Stimulated activated CD4-positive, alpha-beta T cell treated with anti-CD3 and anti-CD28 coated beads, Interleukin-2, amount 100 ng/mL, for 24 hours (primary cell): ENCODE data around the gene SLTM.
A peak's percentile ranks its signal among the peaks of the same experiment; 100 is the strongest.
"Not testable (repeated sequence)": the region's sequence is repeated elsewhere in the genome, so short reads cannot be mapped to it uniquely, and the experiment has no call there.

ENCODE experiments used
- DNase-seq, 2 donors: peaks; one replicate each; pipeline ENCODE4 v3.0.0-alpha.2; 2020

SLTM gene

DNA sequence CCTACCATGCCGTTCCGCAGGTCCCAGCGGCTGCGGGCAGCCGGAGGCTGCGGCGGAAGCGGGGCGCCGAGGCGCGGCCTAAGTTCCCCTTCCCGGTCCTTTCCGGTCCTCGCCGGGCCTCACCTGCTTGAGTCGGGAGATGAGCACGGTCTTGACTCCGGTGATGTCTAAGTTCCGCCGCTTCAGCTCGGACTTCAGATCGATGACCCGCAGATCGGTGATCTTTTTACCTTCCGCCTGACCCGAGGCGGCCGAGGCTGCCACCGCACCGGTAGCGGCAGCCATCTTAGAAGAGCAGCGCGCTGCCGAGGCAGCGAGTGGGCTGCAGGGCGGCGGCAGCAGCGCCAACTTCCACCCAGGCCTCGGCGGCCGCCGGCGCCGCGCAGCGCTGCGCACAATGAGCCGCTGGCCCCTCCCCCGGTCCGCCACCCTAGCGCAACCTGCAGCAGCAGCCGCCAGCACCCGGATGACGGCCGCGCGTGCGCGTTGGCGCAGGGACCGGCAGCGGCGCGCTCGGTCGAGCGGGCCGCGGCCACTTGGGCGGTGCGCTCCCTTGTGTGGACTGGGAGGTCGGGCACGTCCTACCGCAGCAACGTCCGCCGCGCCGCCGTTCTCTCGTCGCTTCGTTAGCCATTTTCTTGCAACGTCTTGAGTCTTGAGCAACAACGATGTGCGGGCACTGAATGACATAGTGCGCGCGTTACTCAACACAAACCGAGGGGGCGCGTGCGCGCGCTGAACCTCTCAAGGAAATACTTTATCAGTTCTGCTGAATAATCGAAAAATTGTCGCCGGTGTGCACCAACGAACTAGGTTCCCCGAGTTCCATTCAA is at the start of gene SLTM:
Gene SLTM, minus strand, starts transcription at position 399 of the 833 bp plus-strand sequence. Its CDS starts 114 bp downstream, at position 285.
- peak; percentile 92 to 94 for DNase-seq

GRCh38 chr15:58983261-58983660 is 49.8 kb upstream of the SLTM start:
- DNase-seq, result no peak

GRCh38 chr15:58981808-58982475 is 48.5 kb upstream of the SLTM start:
- DNase-seq, result no peak

- no peak for DNase-seq
Measured at GRCh38 chr15:58980351-58980939, 47.0 kb upstream of the SLTM start.

- DNase-seq, result no peak
Measured at GRCh38 chr15:58977887-58978286, 44.4 kb upstream of the SLTM start.

DNA sequence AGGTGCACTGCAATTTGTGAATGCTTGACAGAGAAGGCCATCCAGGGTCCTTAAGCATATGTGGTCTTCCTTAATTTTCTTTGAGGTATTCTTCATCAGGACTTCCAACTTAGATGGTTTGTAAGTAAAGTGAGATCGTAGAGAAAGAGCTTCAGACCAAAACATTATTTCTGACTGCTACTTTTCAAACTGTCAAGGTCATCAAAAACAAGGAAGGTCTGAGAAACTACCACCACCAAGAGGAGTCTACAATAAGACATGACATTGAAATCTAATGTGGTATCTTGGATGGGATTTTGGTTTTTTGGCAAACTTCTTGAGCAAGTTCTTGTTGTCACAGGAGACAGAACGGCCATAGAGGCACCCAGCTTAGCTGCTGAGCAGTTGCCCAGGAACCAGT is 34.0 kb upstream of the SLTM start:
- DNase-seq, result no peak

GRCh38 chr15:58966698-58967097 is 33.2 kb upstream of the SLTM start:
- no peak for DNase-seq

GRCh38 chr15:58962662-58963565 is 29.4 kb upstream of the SLTM start:
- no peak for DNase-seq

GRCh38 chr15:58962136-58962535 is 28.7 kb upstream of the SLTM start:
- DNase-seq, result no peak

- no peak for DNase-seq
Measured at GRCh38 chr15:58958811-58959210, 25.3 kb upstream of the SLTM start.

DNA sequence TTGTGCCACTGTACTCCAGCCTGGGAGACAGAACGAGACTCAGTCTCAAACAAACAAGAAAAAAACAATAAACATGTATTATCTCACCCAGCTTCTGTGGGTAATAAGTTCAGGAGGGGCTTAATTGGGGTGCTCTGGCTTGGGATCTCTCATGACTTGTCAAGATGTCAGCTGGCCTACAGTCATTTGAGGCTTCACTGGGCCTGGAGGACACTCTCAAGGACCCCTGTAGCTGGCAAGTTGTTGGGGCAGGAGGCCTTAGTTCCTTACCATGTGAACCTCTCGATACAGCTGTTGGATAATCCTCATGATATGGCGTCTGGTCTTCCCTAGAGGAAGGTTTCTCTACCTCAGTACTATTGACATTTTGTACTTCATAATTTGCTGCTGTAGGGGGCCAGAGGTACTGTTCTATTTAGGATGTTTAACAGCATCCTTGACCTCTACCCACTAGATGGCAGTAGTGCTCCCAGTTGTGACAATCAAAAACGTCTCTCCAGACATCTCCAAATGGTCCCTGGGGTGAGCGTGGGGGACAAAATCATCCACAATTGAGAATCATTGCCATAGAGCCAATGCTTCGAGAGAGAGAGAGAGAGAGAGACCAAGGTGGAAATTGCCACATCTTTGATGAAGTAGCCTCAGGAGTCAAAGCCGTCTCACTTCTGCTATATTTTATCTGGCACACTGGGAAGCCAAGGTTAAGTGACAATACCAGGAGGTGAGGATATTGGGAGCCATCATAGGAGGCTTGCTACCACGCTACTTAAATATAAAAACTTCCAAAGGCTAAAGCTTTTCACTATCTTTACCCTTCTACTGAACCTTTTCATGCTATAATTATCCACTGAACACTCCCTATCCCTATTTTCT is 23.9 kb upstream of the SLTM start:
- DNase-seq, result peak; percentile 42 to 65

DNA sequence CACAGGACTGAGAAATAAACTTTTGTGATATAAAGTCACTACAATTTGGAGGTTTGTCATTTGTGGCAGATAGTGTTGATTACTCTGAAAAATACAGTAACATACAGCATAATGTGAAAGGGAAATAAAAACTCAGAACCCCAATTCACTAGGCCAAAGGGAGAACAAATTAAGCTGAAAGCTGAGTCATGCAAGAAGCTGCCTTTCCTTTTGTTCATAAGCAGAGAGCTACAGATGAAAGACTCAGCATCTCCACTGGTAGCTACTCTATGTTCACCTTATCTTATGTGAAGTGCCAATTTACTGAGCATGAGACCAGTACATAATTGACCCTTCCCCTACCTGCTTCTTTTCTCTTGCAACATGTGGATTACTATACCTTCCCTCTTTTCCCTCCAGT is 19.3 kb upstream of the SLTM start:
- no peak for DNase-seq

DNA sequence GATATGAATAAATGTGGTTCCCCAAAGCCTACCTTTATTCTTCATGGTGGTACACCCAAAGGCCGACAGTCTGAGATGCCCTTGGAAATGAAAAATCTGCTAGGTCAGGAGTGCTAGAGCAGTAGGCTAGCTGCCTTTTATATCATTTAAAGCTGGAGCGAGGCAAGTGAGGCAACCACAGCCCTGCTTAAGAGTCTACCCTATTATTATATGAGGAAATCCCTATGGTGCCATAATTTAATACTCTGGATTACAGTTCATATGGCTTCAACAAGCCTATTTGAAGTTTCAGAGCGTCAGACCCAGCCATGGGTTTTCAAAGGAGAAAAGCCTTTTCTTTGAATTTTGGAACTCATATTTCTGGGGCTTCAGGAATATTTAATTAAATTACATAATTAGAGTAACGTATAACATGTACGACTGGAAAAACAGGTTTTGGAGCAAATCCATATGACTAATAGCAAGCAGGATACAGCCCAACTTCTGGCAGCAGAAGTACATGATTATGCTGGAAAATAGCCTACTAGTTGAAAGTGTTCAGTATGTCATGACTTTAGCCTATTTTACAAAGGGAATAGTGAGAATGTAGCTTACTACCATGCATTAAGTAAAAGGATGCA is 18.0 kb upstream of the SLTM start:
- no peak for DNase-seq

DNA sequence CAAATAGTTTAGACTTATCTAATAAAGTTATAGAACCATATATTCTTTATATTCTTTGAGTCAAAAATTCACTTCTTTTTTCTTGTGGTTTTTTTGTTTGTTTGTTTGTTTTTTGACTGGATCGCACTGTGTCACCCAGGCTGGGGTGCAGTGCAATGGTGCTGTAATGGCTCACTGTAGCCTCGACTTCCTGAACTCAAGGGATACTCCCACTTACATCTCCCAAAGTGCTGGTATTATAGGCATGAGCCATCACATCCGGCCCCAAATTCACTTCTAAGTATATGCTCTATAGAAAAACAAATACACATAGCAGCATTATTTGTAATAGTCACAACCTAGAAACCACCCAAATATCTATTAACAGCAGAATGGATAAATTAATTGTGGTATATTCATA is 13.7 kb upstream of the SLTM start:
- no peak for DNase-seq

- DNase-seq, result not testable (repeated sequence)
Measured at GRCh38 chr15:58934974-58935373, 1.5 kb upstream of the SLTM start.

GRCh38 chr15:58934521-58934920 is 1.0 kb upstream of the SLTM start:
- DNase-seq, result no peak

DNA sequence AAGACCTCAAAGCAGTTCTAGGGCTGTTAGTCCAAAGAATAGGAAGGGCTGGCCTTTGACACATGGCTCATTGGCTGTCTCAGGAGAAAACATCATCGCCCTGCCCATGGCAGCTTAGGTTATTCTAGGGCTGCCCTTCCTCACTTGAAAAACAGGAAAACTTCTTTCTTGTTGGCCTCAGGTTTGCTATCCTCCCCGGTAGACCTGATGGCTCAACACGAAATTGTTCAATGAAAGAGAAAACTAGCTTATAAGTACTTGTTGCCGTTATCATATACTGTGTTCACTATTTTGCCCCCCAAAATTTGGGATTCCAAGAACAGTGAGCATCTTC is 602 bp upstream of the SLTM start:
- DNase-seq, result no peak

DNA sequence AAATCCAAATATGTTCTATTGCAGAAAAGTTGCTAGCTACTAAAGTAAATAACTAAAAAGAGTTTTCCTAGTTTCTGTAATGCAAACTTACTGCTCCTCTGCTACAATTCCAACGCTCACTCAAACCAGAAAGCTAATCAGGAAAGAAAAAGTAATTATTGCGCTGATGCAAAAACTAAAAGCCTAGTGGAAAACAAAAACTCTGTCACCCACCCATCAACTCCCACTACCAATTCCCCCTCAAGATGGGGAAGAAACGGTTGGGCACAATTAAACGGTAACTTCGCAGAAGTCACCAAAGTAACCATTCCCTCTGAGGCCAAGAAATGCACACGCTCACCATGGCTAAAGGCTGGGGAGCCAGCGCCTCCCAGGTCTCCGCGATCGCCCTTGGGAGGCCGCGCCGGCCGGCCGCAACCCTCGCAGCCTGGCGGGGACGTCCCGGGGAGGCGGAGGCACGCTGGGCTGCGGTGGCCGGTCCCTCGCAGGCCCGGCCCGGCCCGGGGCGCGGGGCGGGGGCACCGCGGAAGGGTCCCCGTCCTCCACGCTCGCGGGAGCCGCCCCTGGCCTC is 684 bp downstream of the SLTM start:
- no peak for DNase-seq

GRCh38 chr15:58931987-58932588 is 1.4 kb downstream of the SLTM start:
- DNase-seq, result no peak

- no peak for DNase-seq
Measured at GRCh38 chr15:58929891-58930416, 3.5 kb downstream of the SLTM start.

DNA sequence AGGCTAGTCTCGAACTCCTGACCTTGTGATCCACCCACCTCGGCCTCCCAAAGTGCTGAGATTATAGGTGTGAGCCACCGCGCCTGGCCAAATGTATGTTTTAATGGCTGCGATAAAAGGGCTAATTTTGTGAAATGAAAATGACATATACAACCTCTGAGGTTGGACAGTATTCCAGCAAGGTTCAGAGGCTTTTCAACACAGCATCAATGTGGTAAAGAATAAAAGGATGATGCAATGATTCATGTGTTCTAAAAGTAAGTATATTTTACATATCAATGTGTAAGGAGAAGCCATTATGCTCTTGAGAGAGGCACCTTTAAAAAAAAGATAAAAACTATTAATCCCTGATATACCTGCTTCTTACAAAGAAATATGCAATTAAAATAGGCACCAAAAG is 6.7 kb downstream of the SLTM start:
- DNase-seq, result no peak
